ENCODE data around the gene GGTA1.
"Not testable (repeated sequence)": the region's sequence is repeated elsewhere in the genome, so short reads cannot be mapped to it uniquely, and the experiment has no call there.

GGTA1 gene

GRCh38 chr9:121499427-121500164 is at the start of gene GGTA1:
TSS of gene GGTA1 (minus strand) at chr9:121499844. CDS start at chr9:121467922, 31,922 bp downstream.
- DNase-seq, result no peak

GRCh38 chr9:121548666-121549065 is 49.0 kb upstream of the GGTA1 start:
- DNase-seq, result no peak

GRCh38 chr9:121545875-121546423 is 46.3 kb upstream of the GGTA1 start:
- peak; percentile 72 for DNase-seq

- DNase-seq, result no peak
Observed at GRCh38 chr9:121545150-121545874, 45.7 kb upstream of the GGTA1 start.

- no peak for DNase-seq
Observed at GRCh38 chr9:121542025-121542424, 42.4 kb upstream of the GGTA1 start.

- DNase-seq, result no peak
Observed at GRCh38 chr9:121541256-121541655, 41.6 kb upstream of the GGTA1 start.

- DNase-seq, result no peak
Observed at GRCh38 chr9:121538221-121538620, 38.6 kb upstream of the GGTA1 start.

- DNase-seq, result no peak
Observed at GRCh38 chr9:121537283-121537682, 37.6 kb upstream of the GGTA1 start.

- DNase-seq, result no peak
Observed at GRCh38 chr9:121532881-121533280, 33.2 kb upstream of the GGTA1 start.

- DNase-seq, result no peak
Observed at GRCh38 chr9:121529237-121529987, 29.8 kb upstream of the GGTA1 start.

- no peak for DNase-seq
Observed at GRCh38 chr9:121528642-121529041, 29.0 kb upstream of the GGTA1 start.

GRCh38 chr9:121527371-121527770 is 27.7 kb upstream of the GGTA1 start:
- no peak for DNase-seq

- DNase-seq, result not testable (repeated sequence)
Observed at GRCh38 chr9:121519688-121520087, 20.0 kb upstream of the GGTA1 start.

- DNase-seq, result no peak
Observed at GRCh38 chr9:121518634-121519033, 19.0 kb upstream of the GGTA1 start.

GRCh38 chr9:121513166-121513565 is 13.5 kb upstream of the GGTA1 start:
- not testable (repeated sequence) for DNase-seq

- no peak for DNase-seq
Observed at GRCh38 chr9:121510766-121511550, 11.3 kb upstream of the GGTA1 start.

- no peak for DNase-seq
Observed at GRCh38 chr9:121509180-121509579, 9.5 kb upstream of the GGTA1 start.

GRCh38 chr9:121508415-121508814 is 8.8 kb upstream of the GGTA1 start:
- no peak for DNase-seq

GRCh38 chr9:121505903-121506735 is 6.5 kb upstream of the GGTA1 start:
- no peak for DNase-seq

- DNase-seq, result no peak
Observed at GRCh38 chr9:121503444-121503843, 3.8 kb upstream of the GGTA1 start.

GRCh38 chr9:121500165-121500478 is 478 bp upstream of the GGTA1 start:
- DNase-seq, result no peak

GRCh38 chr9:121499177-121499426 is 542 bp downstream of the GGTA1 start:
- no peak for DNase-seq
